Liver (tissue), 3 donors: ENCODE results near the gene MAN2B1.

Experiments
- ATF3 ChIP-seq: IDR thresholded peaks from 2 replicates; pipeline ENCODE4 v1.6.1; 2016; ENCODE audit warnings: antibody characterized with exemption
- CTCF ChIP-seq: fragments of 150-350 bp; IDR thresholded peaks from 2 replicates; pipeline ENCODE4 v1.5.1; 2017; ENCODE audit warnings: improper control_type of control experiment, low read depth, low read length; ENCODE audit not compliant: missing input control
- EGR1 ChIP-seq, 2 donors: IDR thresholded peaks; 2 replicates each; pipeline ENCODE4 v1.6.1; 2016 to 2018; ENCODE audit warnings: antibody characterized with exemption in 2 of 2, low read depth in 2 of 2
- FOXA1 ChIP-seq: IDR thresholded peaks from 2 replicates; pipeline ENCODE4 v1.6.1; 2016; ENCODE audit warnings: antibody characterized with exemption
- HNF4A ChIP-seq, 2 donors: conservative IDR thresholded peaks; 2 replicates each; pipeline ENCODE4 v1.6.1; 2016; ENCODE audit warnings: antibody characterized with exemption in 2 of 2, mild to moderate bottlenecking in 2 of 2
- MAX ChIP-seq: IDR thresholded peaks from 2 replicates; pipeline ENCODE4 v1.6.1; 2016; ENCODE audit warnings: antibody characterized with exemption
- SP1 ChIP-seq: IDR thresholded peaks from 2 replicates; pipeline ENCODE4 v1.6.1; 2018; ENCODE audit warnings: antibody characterized with exemption, mild to moderate bottlenecking
- YY1 ChIP-seq: IDR thresholded peaks from 2 replicates; pipeline ENCODE4 v1.6.1; 2016; ENCODE audit warnings: antibody characterized with exemption, mild to moderate bottlenecking
- ZBTB33 ChIP-seq: IDR thresholded peaks from 2 replicates; pipeline ENCODE4 v1.6.1; 2016; ENCODE audit warnings: antibody characterized with exemption
- donor health status: healthy.
- donor health status: healthy.

GRCh38 chr19:12695997-12696365 is 29.4 kb upstream of the MAN2B1 start:
- TF ChIP-seq CTCF (no peak), YY1 (no peak), ZBTB33 (no peak), HNF4A (conservative IDR thresholded peaks at IDR 0.05) (no peak), ATF3 (no peak), MAX (no peak), SP1 (no peak), FOXA1 (no peak), EGR1 (IDR thresholded peaks at IDR 0.05; ENCODE audit: low read depth in 2 of 2) (no peak)
